HG02763 (cell line): ENCODE results near the gene IL17REL.
"Not testable (repeated sequence)": the region's sequence is repeated elsewhere in the genome, so short reads cannot be mapped to it uniquely, and the experiment has no call there.

Experiments used
- ATAC-seq: cut with Tn5 transposase; IDR thresholded peaks from one replicate; pipeline ENCODE4 v1.9.1; 2021; ENCODE audit warnings: mild to moderate bottlenecking, moderate library complexity; ENCODE audit not compliant: unreplicated experiment

Gene IL17REL

GRCh38 chr22:49949914-49950292 lies 62.7 kb downstream of the IL17REL start:
- ATAC-seq, result no peak

- no peak for ATAC-seq
Observed at GRCh38 chr22:49948958-49949913, 63.3 kb downstream of the IL17REL start.

- ATAC-seq, result no peak
Observed at GRCh38 chr22:49948116-49948957, 64.2 kb downstream of the IL17REL start.

GRCh38 chr22:49947296-49947622 lies 65.3 kb downstream of the IL17REL start:
- ATAC-seq, result no peak

GRCh38 chr22:49946612-49947295 lies 65.8 kb downstream of the IL17REL start:
- ATAC-seq, result no peak

- ATAC-seq, result not testable (repeated sequence)
Observed at GRCh38 chr22:49945042-49945794, 67.3 kb downstream of the IL17REL start.
